GM19328 (cell line): ENCODE measurements around the gene NAA40.
A peak's percentile ranks its signal among the peaks of the same experiment; 100 is the strongest.
"Not testable (repeated sequence)": the region's sequence is repeated elsewhere in the genome, so short reads cannot be mapped to it uniquely, and the experiment has no call there.

Experiments
- ATAC-seq: cut with Tn5 transposase; IDR thresholded peaks from one replicate; pipeline ENCODE4 v1.9.1; 2021; ENCODE audit warnings: mild to moderate bottlenecking, moderate library complexity; ENCODE audit not compliant: unreplicated experiment

Gene NAA40

DNA sequence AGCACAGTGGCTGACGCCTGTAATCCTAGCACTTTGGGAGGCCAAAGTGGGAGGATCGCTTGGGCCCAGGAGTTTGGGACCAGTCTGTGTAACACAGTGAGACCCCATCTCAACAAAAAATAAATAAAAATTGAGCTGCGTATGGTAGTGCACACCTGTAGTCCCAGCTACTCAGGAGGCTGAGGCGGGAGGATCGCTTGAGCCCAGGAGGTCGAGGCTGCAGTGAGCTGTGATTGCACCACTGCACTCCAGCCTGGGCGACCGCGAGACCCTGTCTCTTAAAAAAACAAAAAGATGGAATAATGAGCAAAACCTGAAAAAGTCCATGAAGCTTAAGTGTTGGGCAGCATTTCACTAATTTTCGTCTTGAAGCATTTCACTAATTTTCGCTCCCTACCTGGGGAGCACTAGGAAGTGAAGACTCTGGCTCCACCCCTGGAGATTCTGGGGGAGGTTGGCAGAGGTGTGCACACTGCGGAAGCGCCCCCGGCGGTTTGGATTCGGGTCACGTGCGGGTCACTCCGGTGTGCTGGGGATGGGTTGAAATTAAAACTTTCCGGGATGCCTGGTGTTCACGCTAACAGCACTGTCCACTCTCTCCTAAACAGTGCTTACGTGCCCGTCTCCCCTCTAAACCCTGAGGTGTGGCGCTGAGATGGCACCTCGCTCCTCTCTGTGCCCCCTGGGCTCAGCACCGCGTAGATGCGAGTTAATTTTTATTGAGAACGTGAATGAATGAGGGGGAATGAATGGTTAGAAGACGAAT lies 906 bp upstream of the NAA40 start:
- no peak for ATAC-seq

DNA sequence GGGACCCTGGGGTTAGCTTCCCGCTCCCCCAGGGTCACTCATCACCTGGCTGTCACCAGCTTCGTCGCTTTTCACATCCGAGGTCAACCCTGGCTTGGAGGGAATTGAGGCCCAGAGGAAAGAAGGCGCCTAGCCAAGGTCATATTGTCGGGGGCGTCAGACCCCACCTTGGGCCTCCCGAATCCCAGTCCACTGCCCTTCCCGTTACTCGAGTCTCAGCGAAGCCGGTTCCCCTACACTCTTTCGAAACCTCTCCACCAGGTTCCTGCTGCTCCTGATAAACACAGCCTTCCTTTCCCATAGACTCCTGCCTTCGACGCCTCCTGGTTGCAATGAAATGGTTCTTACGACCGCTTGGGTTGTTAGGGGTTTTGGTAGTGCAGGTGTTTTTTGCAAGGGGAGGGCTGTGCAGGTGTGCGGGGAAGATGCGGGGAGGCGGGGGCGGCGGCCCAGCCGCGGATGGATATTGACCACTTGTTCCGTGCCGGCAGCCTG lies 642 bp downstream of the NAA40 start:
- no peak for ATAC-seq

GRCh38 chr11:63940786-63941185 lies 2.0 kb downstream of the NAA40 start:
- ATAC-seq: no peak

- ATAC-seq: no peak
Observed at GRCh38 chr11:63941901-63942300, 3.1 kb downstream of the NAA40 start.

DNA sequence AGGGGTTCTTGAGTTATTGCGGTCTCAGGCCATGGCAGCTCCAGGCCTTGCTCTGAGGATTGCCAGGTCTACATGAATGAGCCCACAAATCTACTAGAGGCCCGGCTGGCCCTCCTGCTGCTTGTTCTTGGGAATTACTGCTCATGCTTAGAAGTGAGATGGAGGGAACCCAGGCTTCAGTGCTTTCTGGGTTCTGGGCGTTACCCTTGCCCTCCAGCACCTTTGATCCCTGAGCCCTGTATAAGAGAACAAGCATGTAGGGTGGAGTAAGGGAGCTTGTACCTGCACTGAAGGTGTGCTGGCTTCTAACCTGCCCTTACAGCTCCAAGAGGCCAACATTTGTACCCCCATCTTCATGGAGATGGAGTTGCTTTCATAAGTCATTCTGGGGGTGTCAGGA lies 4.0 kb downstream of the NAA40 start:
- no peak for ATAC-seq

DNA sequence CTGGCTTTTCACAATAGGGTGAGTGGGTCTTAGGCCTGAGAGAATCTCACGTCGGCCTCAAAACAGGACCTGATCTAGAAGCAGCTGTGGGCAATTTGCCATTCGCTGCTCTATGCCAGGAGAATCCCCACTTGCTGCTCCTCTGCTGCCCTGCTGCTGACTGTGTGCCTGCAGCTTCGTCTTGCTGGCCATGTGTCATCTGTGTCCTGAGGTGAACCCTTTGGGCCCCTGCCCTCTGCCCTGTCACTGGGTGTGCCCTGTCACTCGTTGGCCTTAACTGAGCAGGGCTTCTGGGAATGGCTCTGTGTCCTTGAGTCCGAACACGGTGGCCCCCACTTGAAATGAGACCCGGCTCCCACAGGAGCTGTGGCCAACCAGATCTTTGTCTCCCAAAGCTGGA lies 6.2 kb downstream of the NAA40 start:
- no peak for ATAC-seq

DNA sequence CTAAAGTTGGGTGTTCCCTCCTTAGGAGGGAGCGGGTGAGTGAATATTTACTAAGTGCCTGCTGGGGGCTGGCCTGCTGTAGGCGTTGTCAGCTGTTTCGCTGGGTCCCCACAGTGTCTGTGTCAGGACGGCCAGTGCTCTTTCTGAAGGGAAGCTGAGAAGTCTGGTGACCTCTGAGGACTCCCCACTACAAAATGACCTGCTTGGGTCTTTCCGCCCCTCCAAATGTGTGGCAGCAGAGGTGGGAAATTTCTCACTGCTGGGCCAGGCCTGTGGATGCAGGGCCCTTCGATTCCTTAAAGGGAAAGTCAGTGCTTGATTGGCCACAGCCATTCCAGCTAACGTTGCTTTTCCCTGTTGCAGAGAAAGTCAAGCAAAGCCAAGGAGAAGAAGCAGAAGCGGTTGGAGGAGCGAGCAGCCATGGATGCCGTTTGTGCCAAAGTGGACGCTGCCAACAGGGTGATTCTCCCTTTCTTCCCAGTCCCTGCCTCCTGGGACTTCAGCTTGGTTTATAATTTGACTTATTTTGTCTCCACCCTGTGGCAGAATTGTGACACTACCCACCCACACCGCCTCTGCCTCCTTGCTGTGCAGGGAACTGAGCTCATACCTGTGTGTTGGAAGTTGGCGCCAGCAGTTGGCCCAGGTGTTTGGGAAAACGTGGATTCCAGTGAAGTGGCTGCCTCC lies 6.8 kb downstream of the NAA40 start:
- ATAC-seq: no peak

DNA sequence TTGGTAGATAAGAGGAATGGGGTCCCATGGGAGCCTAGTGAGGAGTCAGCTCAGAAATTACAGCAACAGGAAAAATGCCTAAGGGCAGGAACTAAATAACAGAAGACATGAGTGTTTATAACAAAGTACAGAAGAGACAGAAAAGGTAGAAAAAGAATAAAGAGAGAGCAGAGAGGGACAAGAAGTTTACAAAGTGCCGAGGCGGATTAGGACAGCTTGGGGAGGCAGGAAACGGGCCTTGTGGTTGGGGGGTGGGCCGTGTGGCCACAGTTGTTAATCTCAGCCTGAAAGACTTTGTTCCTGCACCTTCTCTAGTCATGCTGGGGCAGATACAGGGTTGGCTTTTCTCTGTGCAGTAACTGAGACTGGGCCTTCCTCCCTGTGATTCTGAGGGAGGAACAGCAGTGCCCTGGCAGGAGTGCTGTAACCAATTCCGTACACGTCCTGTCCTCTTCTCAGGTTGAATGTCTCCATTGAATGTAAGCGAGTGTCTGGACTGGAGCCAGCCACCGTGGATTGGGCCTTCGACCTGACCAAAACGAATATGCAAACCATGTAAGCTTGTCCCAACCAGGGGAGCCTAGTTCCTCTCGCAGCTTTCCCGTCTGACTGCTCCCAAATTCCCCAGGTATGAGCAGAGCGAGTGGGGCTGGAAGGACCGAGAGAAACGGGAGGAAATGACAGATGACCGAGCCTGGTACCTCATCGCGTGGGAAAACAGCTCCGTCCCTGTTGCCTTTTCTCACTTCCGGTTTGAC lies 13.2 kb downstream of the NAA40 start:
- ATAC-seq: no peak

GRCh38 chr11:63952570-63952969 lies 13.8 kb downstream of the NAA40 start:
- no peak for ATAC-seq

GRCh38 chr11:63958008-63958407 lies 19.2 kb downstream of the NAA40 start:
- ATAC-seq: no peak

DNA sequence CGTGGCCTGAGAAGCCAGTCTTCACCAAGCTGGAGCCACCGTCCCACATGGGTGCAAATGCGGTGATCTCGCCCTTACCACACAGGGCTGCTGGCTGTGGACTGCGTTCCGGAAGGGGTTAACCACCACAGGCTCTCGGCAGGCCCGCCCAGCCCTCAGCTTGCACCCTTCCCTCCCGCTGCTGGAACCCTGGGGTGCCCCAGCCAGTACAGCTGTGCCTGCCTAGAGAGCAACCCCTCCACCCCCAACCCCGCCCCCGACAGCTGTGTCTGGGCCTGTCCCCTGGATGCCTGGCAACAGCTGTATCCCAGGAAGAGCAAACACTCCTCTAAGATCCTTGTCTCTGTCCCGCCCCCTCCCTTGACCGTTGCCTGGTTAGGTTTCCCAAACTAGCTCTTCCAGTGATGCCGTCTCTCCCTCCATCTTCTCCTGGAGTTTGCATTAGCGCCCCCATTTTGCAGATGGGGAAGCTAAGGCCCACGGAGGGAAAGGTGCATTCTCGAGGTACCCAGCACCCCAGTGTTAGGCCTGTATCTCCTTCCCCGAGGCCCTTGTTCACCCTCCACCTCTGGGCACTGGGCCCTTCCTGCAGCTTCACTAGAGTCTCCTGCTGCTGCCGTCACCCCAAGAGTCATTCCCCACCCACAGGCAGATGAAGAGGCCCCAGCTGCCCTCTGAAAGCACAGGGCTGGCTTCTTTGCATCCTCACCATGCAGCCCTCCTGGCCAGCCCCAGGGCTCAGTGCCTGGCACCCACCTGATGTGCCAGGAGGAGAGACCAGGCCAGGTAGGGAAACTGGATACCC lies 23.0 kb downstream of the NAA40 start:
- no peak for ATAC-seq

GRCh38 chr11:63963895-63964294 lies 25.1 kb downstream of the NAA40 start:
- ATAC-seq: not testable (repeated sequence)

DNA sequence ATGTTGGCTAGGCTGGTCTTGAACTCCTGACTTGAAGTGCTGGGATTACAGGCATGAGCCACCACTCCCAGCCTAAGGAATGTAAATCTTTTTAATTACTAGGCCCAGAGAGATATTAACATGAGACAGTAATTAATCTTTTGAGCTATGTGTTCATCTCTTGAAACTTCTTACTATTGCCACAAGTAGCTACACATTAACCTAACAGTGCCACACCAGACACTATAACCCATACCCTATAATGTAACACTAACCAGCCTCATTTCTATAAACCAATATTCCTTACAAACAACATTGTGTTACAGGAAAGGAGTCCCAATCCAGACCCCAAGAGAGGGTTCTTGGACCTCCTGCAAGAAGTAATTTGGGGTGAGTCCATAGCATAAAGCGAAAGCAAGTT lies 27.6 kb downstream of the NAA40 start:
- no peak for ATAC-seq

GRCh38 chr11:63969461-63969860 lies 30.7 kb downstream of the NAA40 start:
- no peak for ATAC-seq

DNA sequence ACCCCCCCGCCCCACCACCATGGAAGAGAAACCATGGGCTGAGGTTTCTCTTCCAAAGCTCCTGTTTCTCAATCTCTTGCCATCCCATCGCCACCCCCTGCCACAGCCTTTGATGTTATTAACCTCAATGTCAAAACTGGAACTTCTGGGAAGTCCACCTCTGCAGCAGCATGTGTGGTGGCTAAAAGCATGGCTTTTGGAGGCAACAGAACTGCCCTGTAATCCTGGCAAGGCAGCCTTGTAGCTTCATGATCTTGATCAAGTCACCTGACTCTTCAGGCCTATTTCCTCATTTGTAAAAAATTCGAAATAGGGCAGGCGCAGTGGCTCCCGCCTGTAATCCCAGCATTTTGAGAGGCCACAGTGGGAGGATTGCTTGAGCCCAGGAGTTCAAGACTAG lies 32.1 kb downstream of the NAA40 start:
- no peak for ATAC-seq

DNA sequence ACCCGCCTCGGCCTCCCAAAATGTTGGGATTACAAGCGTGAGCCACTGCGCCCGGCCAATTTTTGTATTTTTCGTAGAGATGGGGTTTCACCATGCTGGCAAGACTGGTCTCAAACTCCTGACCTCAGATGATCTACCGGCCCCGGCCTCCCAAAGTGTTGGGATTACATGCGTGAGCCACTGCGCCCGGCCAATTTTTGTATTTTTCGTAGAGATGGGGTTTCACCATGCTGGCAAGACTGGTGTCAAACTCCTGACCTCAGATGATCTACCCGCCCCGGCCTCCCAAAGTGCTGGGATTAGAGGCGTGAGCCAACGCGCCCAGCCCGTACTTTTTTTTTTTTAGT lies 35.1 kb downstream of the NAA40 start:
- ATAC-seq: not testable (repeated sequence)

GRCh38 chr11:63974259-63975143 lies 35.7 kb downstream of the NAA40 start, which contains the start of gene COX8A:
TSS of gene COX8A (plus strand) at chr11:63974620. CDS start at chr11:63974681, 61 bp downstream.
- ATAC-seq: peak; percentile 97

DNA sequence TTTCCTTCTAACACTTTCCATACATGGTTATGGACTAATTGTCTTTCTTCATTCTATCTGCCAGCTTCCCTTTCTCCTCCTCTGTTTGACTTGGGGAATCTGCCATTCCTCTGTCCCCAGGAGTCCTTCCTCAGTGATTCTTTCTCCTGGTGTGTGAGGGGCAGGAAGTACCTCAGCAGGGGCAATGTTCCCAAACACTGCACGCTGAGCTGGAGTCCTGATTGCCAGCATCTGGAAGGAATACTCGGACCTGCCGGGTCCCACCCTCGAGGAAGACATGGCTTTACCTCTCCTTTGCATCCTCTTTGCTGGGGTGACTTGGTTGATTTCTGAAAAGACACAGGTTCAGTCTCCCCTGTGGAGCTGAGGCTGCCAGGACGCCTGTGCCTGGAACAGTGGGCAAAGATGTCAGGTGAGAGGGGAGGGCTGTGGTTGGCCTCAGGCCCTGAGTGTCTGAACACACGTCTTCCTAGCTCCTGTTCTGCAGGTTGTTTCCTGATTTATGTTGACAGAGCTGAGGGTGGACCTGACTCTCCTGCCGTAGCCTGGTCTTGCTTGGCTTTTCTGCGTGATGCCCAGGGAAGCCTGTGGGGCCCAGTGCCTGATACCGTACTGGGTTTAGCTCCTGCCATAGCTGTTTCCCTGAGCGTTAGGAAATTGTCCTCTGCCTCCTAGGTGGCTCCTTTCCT lies 39.9 kb downstream of the NAA40 start:
- no peak for ATAC-seq

DNA sequence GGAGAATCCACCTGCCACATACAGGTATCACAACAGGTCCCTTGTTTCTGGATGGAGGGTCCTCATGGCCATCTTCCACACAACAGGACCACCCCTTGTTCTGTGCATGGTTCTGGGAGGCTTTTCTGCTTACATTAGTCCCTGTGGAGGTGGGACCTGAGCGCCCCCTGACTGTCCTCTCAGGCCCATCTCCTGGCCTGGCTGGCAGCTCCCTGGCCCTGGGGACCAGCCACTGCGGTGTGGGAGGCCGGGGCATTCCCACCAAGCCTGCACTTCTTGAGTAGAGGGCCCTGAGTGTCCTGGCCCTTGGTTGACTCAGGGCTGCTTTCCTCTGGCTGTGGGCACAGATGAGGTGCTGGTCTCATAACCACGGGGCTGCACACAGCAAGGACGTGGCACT lies 40.6 kb downstream of the NAA40 start:
- ATAC-seq: no peak
